Measurements from ENCODE around the gene LRRC73.
"Not testable (repeated sequence)": the region's sequence is repeated elsewhere in the genome, so short reads cannot be mapped to it uniquely, and the experiment has no call there.

LRRC73 gene

DNA sequence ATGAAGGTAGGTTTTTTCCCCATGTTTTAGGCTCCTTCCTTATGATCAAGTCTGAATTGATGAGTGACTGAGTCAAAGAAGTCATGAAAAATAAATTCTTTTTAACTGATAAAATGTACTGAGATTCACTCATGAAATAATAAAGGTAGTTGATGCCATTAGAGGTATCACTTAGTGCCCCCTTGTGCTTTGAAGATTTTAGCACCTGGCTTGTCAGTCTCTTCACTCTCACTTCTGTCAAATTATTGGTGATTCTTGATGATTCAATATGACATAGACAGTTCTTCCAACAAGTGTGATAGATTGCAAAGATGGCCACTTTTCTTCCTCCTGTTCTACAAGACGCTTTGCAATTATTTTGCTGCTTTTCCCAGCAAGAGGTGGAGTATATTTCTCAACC lies 50.6 kb downstream of the LRRC73 start:
- no peak for DNase-seq

DNA sequence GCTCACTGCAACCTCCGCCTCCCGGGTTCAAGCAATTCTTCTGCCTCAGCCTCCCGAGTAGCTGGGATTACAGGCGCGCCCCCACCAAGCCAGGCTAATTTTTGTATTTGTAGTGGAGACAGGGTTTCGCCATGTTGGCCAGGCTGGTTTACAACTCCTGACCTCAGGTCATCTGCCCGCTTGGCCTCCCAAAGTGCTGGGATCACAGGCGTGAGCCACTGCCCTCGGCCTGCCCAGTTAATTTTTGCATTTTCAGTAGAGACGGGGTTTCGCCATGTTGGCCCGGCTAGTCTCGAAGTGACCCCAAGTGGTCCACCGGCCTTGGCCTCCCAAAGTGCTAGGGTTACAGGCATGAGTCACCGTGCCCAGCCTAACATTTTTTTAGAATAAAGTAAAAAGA lies 52.0 kb downstream of the LRRC73 start:
- not testable (repeated sequence) for DNase-seq

DNA sequence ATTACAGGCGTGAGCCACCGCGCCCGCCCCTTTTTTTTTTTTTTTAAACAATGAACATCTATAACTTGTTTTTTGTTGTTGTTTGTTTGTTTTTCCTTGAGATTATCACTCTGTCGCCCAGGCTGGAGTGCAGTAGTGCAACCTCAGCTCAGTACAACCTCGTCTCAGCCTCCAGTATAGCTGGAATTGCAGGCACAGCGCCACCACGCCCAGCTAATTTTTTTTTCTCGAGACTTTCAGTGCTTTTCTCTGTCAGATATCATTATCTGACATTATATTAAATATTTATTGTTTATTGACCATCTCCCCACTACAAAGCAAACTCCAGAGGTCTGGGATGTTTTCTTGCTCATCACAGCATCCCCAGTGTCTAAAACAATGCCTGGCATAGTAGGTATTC lies 52.5 kb downstream of the LRRC73 start:
- no peak for DNase-seq
